ENCODE data around the gene DGAT2.

GRCh38 chr11:75737314-75737713 is 31.3 kb upstream of the DGAT2 start:
- no peak for TF ChIP-seq POLR2AphosphoS5 (IDR thresholded peaks at IDR 0.05; ENCODE audit: borderline replicate concordance, low read depth, low read length)
- TF ChIP-seq FOXP2 (optimal IDR thresholded peaks at IDR 0.05; ENCODE audit: control extremely low read depth, extremely low read length, insufficient read depth), result no peak
- TF ChIP-seq EZH2 (IDR thresholded peaks at IDR 0.05), result no peak

All from SK-N-MC (cell line).